PC-9 (cell line): Measurements from ENCODE around the gene MFSD12.

Experiments used
- EZH2 ChIP-seq: fragments of 200-600 bp; sonication (generic); IDR thresholded peaks from 2 replicates; pipeline ENCODE4 v1.8.0; 2017; ENCODE audit warnings: antibody characterized with exemption, low read depth
- TF ChIP-seq, protein P1 (sequence below): fragments of 200-600 bp; sonication (generic); conservative IDR thresholded peaks from 2 replicates; pipeline ENCODE4 v1.6.1; 2017; ENCODE audit warnings: mixed run types, antibody characterized with exemption, mild to moderate bottlenecking, moderate library complexity

DNA sequence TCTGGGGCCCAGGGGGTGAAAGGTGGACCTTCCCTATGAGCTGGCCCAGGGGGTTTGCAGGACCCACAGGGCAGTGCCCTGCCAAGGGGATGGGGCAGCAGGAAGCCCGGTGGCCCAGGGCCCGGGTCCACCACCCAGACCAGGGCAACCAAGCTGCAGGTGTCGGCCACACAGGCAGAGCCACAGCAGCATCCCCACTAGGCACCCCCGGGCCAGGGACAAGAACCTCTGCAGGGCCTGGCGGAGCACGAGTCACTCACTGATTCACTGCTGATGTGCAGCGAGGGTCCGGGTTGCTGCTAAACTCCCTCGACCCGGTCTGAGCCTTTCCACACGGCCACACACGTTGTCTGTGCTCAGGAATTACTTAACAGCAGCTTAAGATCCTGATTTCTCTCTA lies 42.5 kb downstream of the MFSD12 start:
- TF ChIP-seq, protein P1, sequence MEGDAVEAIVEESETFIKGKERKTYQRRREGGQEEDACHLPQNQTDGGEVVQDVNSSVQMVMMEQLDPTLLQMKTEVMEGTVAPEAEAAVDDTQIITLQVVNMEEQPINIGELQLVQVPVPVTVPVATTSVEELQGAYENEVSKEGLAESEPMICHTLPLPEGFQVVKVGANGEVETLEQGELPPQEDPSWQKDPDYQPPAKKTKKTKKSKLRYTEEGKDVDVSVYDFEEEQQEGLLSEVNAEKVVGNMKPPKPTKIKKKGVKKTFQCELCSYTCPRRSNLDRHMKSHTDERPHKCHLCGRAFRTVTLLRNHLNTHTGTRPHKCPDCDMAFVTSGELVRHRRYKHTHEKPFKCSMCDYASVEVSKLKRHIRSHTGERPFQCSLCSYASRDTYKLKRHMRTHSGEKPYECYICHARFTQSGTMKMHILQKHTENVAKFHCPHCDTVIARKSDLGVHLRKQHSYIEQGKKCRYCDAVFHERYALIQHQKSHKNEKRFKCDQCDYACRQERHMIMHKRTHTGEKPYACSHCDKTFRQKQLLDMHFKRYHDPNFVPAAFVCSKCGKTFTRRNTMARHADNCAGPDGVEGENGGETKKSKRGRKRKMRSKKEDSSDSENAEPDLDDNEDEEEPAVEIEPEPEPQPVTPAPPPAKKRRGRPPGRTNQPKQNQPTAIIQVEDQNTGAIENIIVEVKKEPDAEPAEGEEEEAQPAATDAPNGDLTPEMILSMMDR: no peak
- TF ChIP-seq EZH2: no peak
